AG20443 (cell line): ENCODE measurements around the gene RAPGEF6.
"Not testable (repeated sequence)": the region's sequence is repeated elsewhere in the genome, so short reads cannot be mapped to it uniquely, and the experiment has no call there.

Source experiments
- DNase-seq: peaks from one replicate; pipeline ENCODE4 v3.0.0; 2012; ENCODE audit warnings: low spot score, mixed read lengths

The RAPGEF6 gene

GRCh38 chr5:131386124-131386523, 248.9 kb downstream of the RAPGEF6 start:
- no peak for DNase-seq

GRCh38 chr5:131384616-131385214, 250.3 kb downstream of the RAPGEF6 start:
- DNase-seq: no peak

GRCh38 chr5:131384173-131384572, 250.9 kb downstream of the RAPGEF6 start:
- DNase-seq: no peak

GRCh38 chr5:131382407-131383395, 252.3 kb downstream of the RAPGEF6 start:
- DNase-seq: peak; percentile 29

GRCh38 chr5:131381777-131382176, 253.3 kb downstream of the RAPGEF6 start:
- DNase-seq: no peak

GRCh38 chr5:131381021-131381420, 254.0 kb downstream of the RAPGEF6 start:
- no peak for DNase-seq

GRCh38 chr5:131380238-131380637, 254.8 kb downstream of the RAPGEF6 start:
- DNase-seq: not testable (repeated sequence)

GRCh38 chr5:131379723-131380122, 255.3 kb downstream of the RAPGEF6 start:
- peak; percentile 15 for DNase-seq

GRCh38 chr5:131378721-131379541, 256.1 kb downstream of the RAPGEF6 start:
- no peak for DNase-seq

GRCh38 chr5:131377785-131378325, 257.2 kb downstream of the RAPGEF6 start:
- DNase-seq: no peak

GRCh38 chr5:131377346-131377745, 257.7 kb downstream of the RAPGEF6 start:
- DNase-seq: no peak

GRCh38 chr5:131375351-131375750, 259.7 kb downstream of the RAPGEF6 start:
- no peak for DNase-seq
